Left lung (tissue), 10 donors: ENCODE measurements around the gene ZNF490. TPM values are rescaled to one million over a fixed set of nuclear protein-coding genes. Genes with fewer than 3 reads are reported as not detected.

Source experiments
- ATAC-seq: fragments of 200-7000 bp; cut with Tn5 transposase; one replicate; pipeline ENCODE4 v1.9.1; 2020; ENCODE audit warnings: moderate library complexity
- DNase-seq, 4 donors: peaks; one replicate each; pipeline ENCODE4 v3.0.0-alpha.2; 2013 to 2020
- H3K27ac ChIP-seq, 2 donors: fragments of 200-600 bp; sonication (generic) in 1 of 2; one replicate each; pipeline versions ENCODE4 v1.5.0 to v1.8.0; 2020 to 2021
- H3K27me3 ChIP-seq, 2 donors: fragments of 200-600 bp; sonication (generic) in 1 of 2; one replicate each; pipeline versions ENCODE4 v1.5.0 to v1.8.0; 2020 to 2021
- H3K36me3 ChIP-seq, 2 donors: fragments of 200-600 bp; sonication (generic) in 1 of 2; one replicate each; pipeline versions ENCODE4 v1.5.0 to v1.8.0; 2020 to 2021
- H3K4me1 ChIP-seq, 2 donors: fragments of 200-600 bp; one replicate each; pipeline ENCODE4 v1.8.0; 2021
- H3K4me3 ChIP-seq, 2 donors: fragments of 200-600 bp; sonication (generic) in 1 of 2; one replicate each; pipeline versions ENCODE4 v1.5.0 to v1.8.0; 2020 to 2021; ENCODE audit warnings: mild to moderate bottlenecking in 1 of 2
- H3K9me3 ChIP-seq, 2 donors: fragments of 200-600 bp; sonication (generic) in 1 of 2; one replicate each; pipeline versions ENCODE4 v1.5.0 to v1.8.0; 2020 to 2021
- CTCF ChIP-seq, 2 donors: fragments of 200-600 bp; sonication (generic) in 1 of 2; IDR thresholded peaks; one replicate each; pipeline versions ENCODE4 v1.5.0 to v1.8.0; 2021; ENCODE audit warnings: antibody characterized with exemption in 2 of 2
- intact Hi-C, 2 donors: fragments of 100-400 bp; cut with DNase I; formaldehyde crosslinking; loops; one replicate each; pipeline versions ENCODE4 v1.11.2 to v1.14.2; 2022
- polyA plus RNA-seq, 6 donors: library from polyadenylated mRNA; unstranded; fragments of 120-200 nt; gene quantifications; one replicate each; pipeline ENCODE4 v1.2.1, GENCODE V29; 2013; ENCODE audit not compliant: insufficient read length in 6 of 6
- total RNA-seq, 2 donors: library from RNA; stranded (reverse); fragmentation: NEBNext Ultra II Directional; extraction: Animal tissue kit (Norgen Biotek cat#: 25700); gene quantifications; one replicate each; pipeline ENCODE4 v1.2.1, GENCODE V29; 2021
- donor health status: DM: no; HTN: yes; CAD: no.
- donor health status: DM: no; HTN: no; CAD: no.

ZNF490 gene
- total and polyA plus RNA-seq, 8 donors: 5.1 to 11.7 (median 5.7) TPM

- H3K9me3 ChIP-seq: no peaks in the 10 kb centered on the region
- H3K4me1 ChIP-seq: peaks cover 9 to 25% of the 10 kb centered on the region in 2 donors
- H3K27me3 ChIP-seq: no peaks in the 10 kb centered on the region
- H3K4me3 ChIP-seq: no peak overlapping the region
- no peak for ATAC-seq
- TF ChIP-seq CTCF (IDR thresholded peaks at IDR 0.05): no peak
- peaks cover 0 to 31% of the 10 kb centered on the region in 2 donors for H3K36me3 ChIP-seq
- intact Hi-C loops: no loop called here
- H3K27ac ChIP-seq: no peak overlapping the region
- no peak for DNase-seq
Measured at GRCh38 chr19:12606796-12607195, 3.8 kb downstream of the ZNF490 start.

GRCh38 chr19:12603714-12604113 is 6.9 kb downstream of the ZNF490 start:
- H3K4me1 ChIP-seq: peaks cover 0 to 7% of the 10 kb centered on the region in 2 donors
- no peak overlapping the region for H3K27ac ChIP-seq
- ATAC-seq (no peak), DNase-seq (no peak)
- H3K27me3 ChIP-seq: no peaks in the 10 kb centered on the region
- intact Hi-C loops: no loop called here
- no peaks in the 10 kb centered on the region for H3K9me3 ChIP-seq
- H3K36me3 ChIP-seq: peaks cover 0 to 44% of the 10 kb centered on the region in 2 donors
- no peak overlapping the region for H3K4me3 ChIP-seq
- no peak for TF ChIP-seq CTCF (IDR thresholded peaks at IDR 0.05)

- intact Hi-C loops: no loop called here
- H3K4me3 ChIP-seq: no peak overlapping the region
- ATAC-seq: peak; percentile 56
- no peaks in the 10 kb centered on the region for H3K9me3 ChIP-seq
- H3K4me1 ChIP-seq: no peaks in the 10 kb centered on the region
- DNase-seq: no peak
- peak overlapping the region in 1 of 2 donors; percentile 28 for H3K27ac ChIP-seq
- no peaks in the 10 kb centered on the region for H3K27me3 ChIP-seq
- H3K36me3 ChIP-seq: peaks cover 0 to 45% of the 10 kb centered on the region in 2 donors
- TF ChIP-seq CTCF (IDR thresholded peaks at IDR 0.05): no peak
Measured at GRCh38 chr19:12597594-12597993, 13.0 kb downstream of the ZNF490 start.

GRCh38 chr19:12596927-12597548 is 13.6 kb downstream of the ZNF490 start:
- Histone ChIP-seq H3K4me1 (no peaks in the 10 kb centered on the region), H3K36me3 (peaks cover 0 to 40% of the 10 kb centered on the region in 2 donors), H3K4me3 (no peak overlapping the region), H3K9me3 (no peaks in the 10 kb centered on the region), H3K27ac (no peak overlapping the region), H3K27me3 (no peaks in the 10 kb centered on the region)
- intact Hi-C loops: no loop called here
- ATAC-seq (peak; percentile 96), DNase-seq (peak in 3 of 4 donors; percentile 42 to 77 (median 59))
- no peak for TF ChIP-seq CTCF (IDR thresholded peaks at IDR 0.05)

- Histone ChIP-seq H3K9me3 (no peaks in the 10 kb centered on the region), H3K4me1 (no peaks in the 10 kb centered on the region), H3K27me3 (no peaks in the 10 kb centered on the region), H3K27ac (no peak overlapping the region), H3K36me3 (peaks cover 0 to 37% of the 10 kb centered on the region in 2 donors), H3K4me3 (no peak overlapping the region)
- TF ChIP-seq CTCF (IDR thresholded peaks at IDR 0.05): no peak
- ATAC-seq (no peak), DNase-seq (no peak)
- intact Hi-C loops: no loop called here
Measured at GRCh38 chr19:12596485-12596884, 14.1 kb downstream of the ZNF490 start.
